GM12878 (cell line): ENCODE measurements around the gene XYLB. TPM values are rescaled to one million over a fixed set of nuclear protein-coding genes. Genes with fewer than 3 reads are reported as not detected.

ENCODE experiments used
- ATAC-seq: fragments of 200-7000 bp; cut with Tn5 transposase; 3 replicates; pipeline ENCODE4 v1.9.1; 2020; ENCODE audit warnings: mild to moderate bottlenecking, moderate library complexity
- BruUV-seq: library from RNA; stranded (reverse); fragments of 400-500 nt; replicated peaks from 2 replicates; lab custom pipeline; 2021; lab: Mats Ljungman, UMichigan
- CTCF ChIA-PET: fragments of 300-600 bp; sonication (Branson Sonifier 250); formaldehyde crosslinking; extraction: SDS; loops from one replicate; lab custom pipeline; 2021; ENCODE audit warnings: inconsistent platforms; lab: Yijun Ruan, JAX
- POLR2A ChIA-PET: fragments of 350-600 bp; formaldehyde crosslinking; extraction: SDS; loops from one replicate; lab custom pipeline; 2021; ENCODE audit warnings: inconsistent platforms; lab: Charles Lee
- RAD21 ChIA-PET: fragments of 300-600 bp; sonication (Branson Sonifier 250); formaldehyde crosslinking; loops from one replicate; lab custom pipeline; 2023; ENCODE audit warnings: antibody characterized with exemption; ENCODE audit not compliant: unreplicated experiment; lab: Charles Lee
- SMC1A ChIA-PET: fragments of 300-600 bp; sonication (Branson Sonifier 250); formaldehyde crosslinking; loops from one replicate; lab custom pipeline; 2023; ENCODE audit not compliant: unreplicated experiment, uncharacterized antibody; lab: Charles Lee
- DNase-seq: peaks from one replicate; pipeline ENCODE4 v3.0.0-alpha.2; 2011; ENCODE audit warnings: low read depth, low spot score
- FAIRE-seq: peaks from 3 replicates; lab custom pipeline; 2011; peaks lifted over from hg19 to GRCh38; lab: Jason Lieb, UNC
- H2AFZ ChIP-seq: 2 replicates; pipeline ENCODE4 v1.6.0; 2011; ENCODE audit warnings: low read depth, low read length, control low read depth; ENCODE audit not compliant: control insufficient read depth
- H3K27ac ChIP-seq: 2 replicates; pipeline ENCODE4 v1.5.1; 2011; ENCODE audit warnings: control low read depth; ENCODE audit not compliant: control insufficient read depth, insufficient read depth
- H3K27me3 ChIP-seq, 2 experiments: replicated peaks in 1 of 2; 2 replicates each; pipeline versions ENCODE4 v1.6.0 to v1.6.1; 2011; ENCODE audit warnings: low read length in 1 of 2; ENCODE audit not compliant: control insufficient read depth in 2 of 2, insufficient read depth in 2 of 2
- H3K36me3 ChIP-seq, 2 experiments: 2 replicates each; pipeline ENCODE4 v1.5.1; 2011; ENCODE audit warnings: low read length in 1 of 2; ENCODE audit not compliant: control insufficient read depth in 2 of 2, insufficient read depth in 2 of 2
- H3K4me1 ChIP-seq: 2 replicates; pipeline ENCODE4 v1.6.1; 2011; ENCODE audit warnings: mild to moderate bottlenecking, low read length, moderate library complexity, mixed read lengths; ENCODE audit not compliant: control insufficient read depth, insufficient read depth
- H3K4me2 ChIP-seq: 2 replicates; pipeline ENCODE4 v1.6.0; 2011; ENCODE audit warnings: control low read depth; ENCODE audit not compliant: control insufficient read depth, insufficient read depth
- H3K4me3 ChIP-seq: fragments of 200-600 bp; sonication (generic); 2 replicates; pipeline ENCODE4 v1.5.1; 2016
- H3K79me2 ChIP-seq: 2 replicates; pipeline ENCODE4 v1.6.0; 2011; ENCODE audit warnings: low read length; ENCODE audit not compliant: control insufficient read depth, insufficient read depth
- H3K9ac ChIP-seq: 2 replicates; pipeline ENCODE4 v1.8.0; 2011; ENCODE audit warnings: low read length, control low read depth, mixed read lengths; ENCODE audit not compliant: control insufficient read depth, insufficient read depth
- H3K9me3 ChIP-seq: replicated peaks from 3 replicates; pipeline ENCODE4 v1.5.1; 2011; ENCODE audit warnings: mild to moderate bottlenecking, low read length; ENCODE audit not compliant: control insufficient read depth, insufficient read depth
- H4K20me1 ChIP-seq: 2 replicates; pipeline ENCODE4 v1.6.0; 2011; ENCODE audit not compliant: control insufficient read depth, insufficient read depth
- ESRRA ChIP-seq: IDR thresholded peaks from 2 replicates; pipeline ENCODE4 v1.6.1; 2012; ENCODE audit warnings: mild to moderate bottlenecking, low read length, improper control_type of control experiment
- HSF1 ChIP-seq: fragments of 150-350 bp; IDR thresholded peaks from 2 replicates; pipeline ENCODE4 v1.6.1; 2014; ENCODE audit warnings: mild to moderate bottlenecking, low read depth, low read length
- KDM1A ChIP-seq: fragments of 200-600 bp; sonication (generic); IDR thresholded peaks from 2 replicates; pipeline ENCODE4 v1.6.1; 2016; ENCODE audit warnings: borderline replicate concordance
- NR2F1 ChIP-seq: fragments of 450-650 bp; conservative IDR thresholded peaks from 2 replicates; pipeline ENCODE4 v1.6.1; 2017; ENCODE audit warnings: mild to moderate bottlenecking
- NRF1 ChIP-seq: conservative IDR thresholded peaks from 2 replicates; pipeline ENCODE4 v1.6.1; 2011; ENCODE audit warnings: mild to moderate bottlenecking, low read depth, low read length, improper control_type of control experiment
- PAX8 ChIP-seq: fragments of 450-650 bp; IDR thresholded peaks from 2 replicates; pipeline ENCODE4 v1.6.1; 2017; ENCODE audit warnings: mild to moderate bottlenecking, moderate library complexity
- WGBS: methylation state at CpG from one replicate; pipeline ENCODE4 v1.1.6; 2016; ENCODE audit warnings: low lambda C conversion rate; ENCODE audit not compliant: insufficient replicate concordance, insufficient coverage; ENCODE audit errors: missing lambda C conversion rate; 5-methylcytosine and 5-hydroxymethylcytosine counted together
- in situ Hi-C: fragments of 300-500 bp; cut with MboI; formaldehyde crosslinking; loops from 9 replicates; pipeline ENCODE4 v1.14.3; 2018; ENCODE audit warnings: mixed read lengths
- intact Hi-C: fragments of 100-400 bp; cut with micrococcal nuclease; formaldehyde crosslinking; loops from one replicate; pipeline ENCODE4 v1.14.2; 2022; ENCODE audit not compliant: unreplicated experiment
- polyA plus RNA-seq, 11 experiments: library from polyadenylated mRNA; depleted of rRNA in 4 of 11; unstranded in 6 of 11; stranded (reverse) in 5 of 11; fragments of >200 nt; fragmentation: Nextera tagmentation in 4 of 11; fragmentation: Illumina TruSeq in 1 of 11; extraction: Ambion mirVana in 4 of 11; extraction: Trizol in 1 of 11; gene quantifications; 1 replicate in 1 of 11; 2 replicates in 10 of 11; pipeline versions ENCODE4 v1.2.1 to v1.2.3, GENCODE V29; 2011 to 2016; ENCODE audit warnings: inconsistent platforms in 2 of 11, missing spikeins in 2 of 11, low read depth in 1 of 11
- total RNA-seq, 4 experiments: library from RNA; depleted of rRNA in 3 of 4; stranded (reverse); fragments of >200 nt in 3 of 4; fragmentation: Illumina TruSeq in 1 of 4; extraction: Trizol in 1 of 4; gene quantifications; 2 replicates each; pipeline versions ENCODE4 v1.2.1 to v1.2.3, GENCODE V29; 2013 to 2021
- TF ChIP-seq, protein P1 (sequence below): IDR thresholded peaks from 2 replicates; pipeline ENCODE4 v1.6.1; 2012; ENCODE audit warnings: low read depth, low read length, improper control_type of control experiment

Gene XYLB
- total and polyA plus RNA-seq, 10 of the 15 experiments (the other 5 are each of a cell fraction or from before 2014, with no cell fraction given): 0.60 to 6.1 (median 3.5) TPM

DNA sequence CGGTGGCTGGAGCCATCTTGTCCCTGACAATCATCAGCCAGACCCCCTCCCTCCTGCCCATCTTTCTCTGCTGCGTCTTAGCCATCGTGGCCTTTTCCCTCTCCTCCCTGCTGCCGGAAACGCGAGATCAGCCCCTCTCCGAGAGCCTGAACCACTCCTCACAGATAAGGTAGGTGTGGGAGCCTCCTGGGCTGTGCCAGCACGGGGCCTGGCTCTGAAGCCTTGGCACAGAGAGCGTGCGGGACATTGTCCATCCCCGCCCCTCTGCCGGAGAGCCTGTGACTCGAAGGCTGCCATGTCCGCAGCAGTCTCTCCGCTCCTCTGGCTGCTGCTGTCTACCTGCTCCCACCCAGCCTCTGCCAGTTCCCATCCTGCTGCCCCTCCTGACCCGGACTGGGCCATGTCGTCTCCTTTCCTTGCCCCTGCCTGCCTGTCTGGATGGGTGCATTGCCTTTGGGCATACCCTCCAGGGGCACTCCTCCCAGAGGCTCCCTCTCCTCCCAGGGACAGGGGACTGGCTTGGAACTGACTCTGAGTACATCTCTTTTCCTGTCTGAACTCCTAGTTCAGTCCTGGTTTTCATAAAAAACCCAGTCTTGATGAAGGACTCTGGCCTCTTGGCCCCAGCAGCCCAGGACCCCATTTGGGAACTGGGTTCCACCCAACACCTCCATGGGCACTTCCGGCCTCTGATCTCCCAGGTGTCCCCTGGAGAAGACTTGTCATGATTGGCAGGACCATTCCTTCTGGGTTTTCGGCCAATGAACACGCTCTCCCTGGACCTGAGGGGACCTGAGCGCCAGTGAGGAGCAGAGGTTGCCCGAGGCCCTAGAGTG lies 30.0 kb upstream of the XYLB start:
- ATAC-seq (no peak), FAIRE-seq (no peak)
- in situ Hi-C loops: no loop called here
- Histone ChIP-seq H3K4me3 (no peak overlapping the region), H2AFZ (no peak overlapping the region), H3K27me3 (peaks cover 0 to 3% of the 10 kb centered on the region in 2 experiments; a peak in 1 of 4 replicates), H3K36me3 (no peaks in the 10 kb centered on the region), H3K4me1 (no peaks in the 10 kb centered on the region)
- ChIA-PET SMC1A (no interaction called here), RAD21 (no interaction called here)
- intact Hi-C loops: no loop called here
- BruUV-seq: no TSS peak
- WGBS: 50% methylated on average over 19 of the region's 22 CpGs
- TF ChIP-seq NRF1: no peak
- TF ChIP-seq, protein P1, sequence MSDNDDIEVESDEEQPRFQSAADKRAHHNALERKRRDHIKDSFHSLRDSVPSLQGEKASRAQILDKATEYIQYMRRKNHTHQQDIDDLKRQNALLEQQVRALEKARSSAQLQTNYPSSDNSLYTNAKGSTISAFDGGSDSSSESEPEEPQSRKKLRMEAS: no peak
- no peak for TF ChIP-seq ESRRA
- TF ChIP-seq PAX8: no peak
- TF ChIP-seq KDM1A: no peak
- no peak for TF ChIP-seq NR2F1
- TF ChIP-seq HSF1: no peak
- TF ChIP-seq, all 136 proteins: peak for 0
- no peak overlapping the region for H3K4me2 ChIP-seq
- no peak for DNase-seq
- no peak overlapping the region for H3K27ac ChIP-seq
- no peak overlapping the region for H3K9ac ChIP-seq
- POLR2A ChIA-PET: no interaction called here
- no peaks in the 10 kb centered on the region for H3K79me2 ChIP-seq
- H4K20me1 ChIP-seq: no peaks in the 10 kb centered on the region
- no peaks in the 10 kb centered on the region for H3K9me3 ChIP-seq
- CTCF ChIA-PET: no interaction called here
